ENCODE data around the gene NUDT8.
"Not testable (repeated sequence)": the region's sequence is repeated elsewhere in the genome, so short reads cannot be mapped to it uniquely, and the experiment has no call there.

GRCh38 chr11:67660752-67661151 lies 31.0 kb upstream of the NUDT8 start:
- TF ChIP-seq YY1 (IDR thresholded peaks at IDR 0.05; ENCODE audit: insufficient read depth, insufficient read length); SUZ12 (IDR thresholded peaks at IDR 0.05; ENCODE audit: extremely low read depth, insufficient read depth, insufficient read length): not testable (repeated sequence)

All from NT2/D1 (cell line).